Measurements from ENCODE around the gene GPR18. TPM values are rescaled to one million over a fixed set of nuclear protein-coding genes. Genes with fewer than 3 reads are reported as not detected.

GPR18 gene
- total RNA-seq, 1 donor from 2014 or later: not detected

DNA sequence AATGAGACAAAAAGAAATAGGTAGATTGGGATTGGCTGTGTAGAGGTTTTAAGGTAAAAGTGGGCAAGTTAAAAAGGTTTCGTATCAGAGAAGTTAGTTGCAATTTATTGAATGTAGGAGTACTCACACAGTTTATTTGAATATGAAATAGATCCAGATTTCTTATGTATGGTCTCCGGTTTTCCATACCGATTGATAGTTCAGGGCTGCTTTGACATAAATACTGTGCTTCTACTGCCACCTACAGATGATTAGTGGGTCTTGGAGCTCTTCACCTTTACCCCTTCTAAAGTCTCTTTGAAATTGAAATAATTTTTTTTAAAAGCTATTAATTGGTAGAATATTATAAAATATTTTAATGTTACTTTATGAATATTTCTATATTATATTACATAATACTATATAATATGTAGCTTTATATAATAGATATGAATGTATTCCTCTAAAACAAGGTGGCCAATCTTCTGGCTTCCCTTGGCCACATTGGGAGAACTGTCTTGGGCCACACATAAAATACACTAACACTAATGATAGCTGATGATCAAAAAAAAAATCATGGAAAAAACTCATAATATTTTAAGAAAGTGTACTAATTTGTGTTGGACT, 7.7 kb upstream of the GPR18 start:
- FAIRE-seq: no peak
- TF ChIP-seq CTCF (IDR thresholded peaks at IDR 0.05; ENCODE audit: insufficient read depth, low read length, severe bottlenecking): peak; percentile 49

DNA sequence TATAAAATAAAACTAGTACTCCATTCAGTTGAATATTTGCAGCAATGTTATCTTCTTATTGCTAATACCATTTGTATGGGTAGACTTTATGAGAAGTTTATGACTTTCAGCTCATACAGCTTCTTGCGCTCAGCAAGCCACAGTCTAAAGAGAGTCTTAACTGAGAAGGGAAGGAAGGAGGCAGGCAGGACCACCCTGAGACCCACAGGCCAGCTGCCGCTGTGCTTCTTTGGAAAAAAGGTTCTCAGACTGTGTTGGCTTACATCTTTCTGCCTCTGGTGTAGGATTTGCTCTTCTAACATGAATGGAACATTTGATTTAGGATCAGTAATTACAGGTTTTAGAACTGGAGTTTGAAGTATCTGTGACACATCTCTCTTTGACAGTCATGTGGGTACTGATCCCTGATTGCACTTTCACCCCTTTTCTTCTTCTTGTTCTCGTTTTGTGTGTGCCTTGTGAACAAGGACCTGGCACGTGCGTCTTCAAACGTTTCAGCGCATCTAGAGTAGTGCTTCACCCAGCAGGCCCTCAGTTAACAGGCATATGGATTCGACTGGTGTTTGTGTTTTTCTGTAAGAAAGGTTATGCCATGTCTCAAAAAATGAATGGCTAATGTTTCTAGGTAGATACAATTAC, 7.1 kb upstream of the GPR18 start:
- DNase-seq (ENCODE audit: low read depth) (no peak), FAIRE-seq (no peak)
- no peak for TF ChIP-seq CTCF (IDR thresholded peaks at IDR 0.05; ENCODE audit: insufficient read depth, low read length, severe bottlenecking)
- no peak overlapping the region for H3K4me3 ChIP-seq (ENCODE audit: low read depth, low read length)
- no peaks in the 10 kb centered on the region for H3K27me3 ChIP-seq (ENCODE audit: control insufficient read depth, insufficient read depth, low read length)
- H3K36me3 ChIP-seq (ENCODE audit: control insufficient read depth, insufficient read depth, low read length): peaks cover 3% of the 10 kb centered on the region

More for the DNA sequence above, 7.7 kb upstream of the GPR18 start:
- Histone ChIP-seq H3K36me3 (ENCODE audit: control insufficient read depth, insufficient read depth, low read length) (peaks cover 3% of the 10 kb centered on the region), H3K27me3 (ENCODE audit: control insufficient read depth, insufficient read depth, low read length) (no peaks in the 10 kb centered on the region), H3K4me3 (ENCODE audit: low read depth, low read length) (no peak overlapping the region)
- peak; percentile 63 for DNase-seq (ENCODE audit: low read depth)

DNA sequence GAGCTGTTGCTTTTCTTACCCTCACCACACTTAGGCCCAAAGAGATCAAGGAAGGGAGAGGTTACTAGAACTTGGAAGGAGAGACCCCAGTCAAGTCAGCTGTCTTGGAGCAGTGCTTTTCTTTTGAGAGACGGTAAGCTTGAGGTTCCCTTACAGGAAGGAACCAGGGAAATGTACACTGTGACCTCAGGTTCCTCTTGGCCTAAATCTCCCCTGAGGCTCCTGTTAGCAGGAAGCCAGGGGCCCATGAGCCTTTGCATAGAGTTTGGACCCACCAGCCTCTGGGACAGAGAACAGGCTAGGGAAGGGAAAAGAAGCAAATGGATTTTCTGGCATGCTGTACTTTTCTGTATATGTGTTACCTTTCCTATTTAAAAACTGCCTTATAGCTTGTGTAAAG, 5.9 kb upstream of the GPR18 start:
- FAIRE-seq (no peak), DNase-seq (ENCODE audit: low read depth) (no peak)
- no peak for TF ChIP-seq CTCF (IDR thresholded peaks at IDR 0.05; ENCODE audit: insufficient read depth, low read length, severe bottlenecking)
- peaks cover 3% of the 10 kb centered on the region for H3K36me3 ChIP-seq (ENCODE audit: control insufficient read depth, insufficient read depth, low read length)
- no peaks in the 10 kb centered on the region for H3K27me3 ChIP-seq (ENCODE audit: control insufficient read depth, insufficient read depth, low read length)
- H3K4me3 ChIP-seq (ENCODE audit: low read depth, low read length): no peak overlapping the region

DNA sequence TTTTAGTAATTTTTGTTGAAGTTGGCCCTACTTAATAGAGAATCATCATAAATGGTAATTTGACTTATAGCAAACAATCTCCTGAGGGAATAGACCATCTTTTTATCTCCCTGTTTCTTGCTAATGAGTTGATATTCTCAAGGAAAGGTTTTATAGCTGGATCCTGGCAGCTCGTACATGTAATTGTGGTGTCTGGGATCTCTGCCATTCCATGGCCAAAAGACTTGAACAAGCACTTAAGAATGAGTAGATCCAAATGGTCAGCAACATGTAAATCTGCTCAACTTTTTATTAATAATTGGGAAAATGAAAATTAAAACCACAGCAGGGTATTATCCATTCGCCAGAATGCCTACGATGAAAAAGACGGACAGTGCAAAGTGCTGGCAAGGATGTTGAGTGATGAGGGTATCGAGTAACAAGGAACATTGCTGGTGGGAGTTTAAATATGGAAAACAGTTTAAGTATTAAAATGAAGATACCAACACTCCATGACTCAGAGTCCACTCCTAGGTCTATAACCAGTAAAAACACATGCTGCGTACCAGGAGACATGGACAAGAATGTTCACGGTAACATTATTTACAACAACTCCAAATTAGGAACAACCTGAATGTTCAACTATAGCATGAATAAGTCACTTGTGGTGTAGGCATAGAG, 5.1 kb upstream of the GPR18 start:
- peaks cover 3% of the 10 kb centered on the region for H3K36me3 ChIP-seq (ENCODE audit: control insufficient read depth, insufficient read depth, low read length)
- FAIRE-seq (no peak), DNase-seq (ENCODE audit: low read depth) (no peak)
- TF ChIP-seq CTCF (IDR thresholded peaks at IDR 0.05; ENCODE audit: insufficient read depth, low read length, severe bottlenecking): no peak
- H3K4me3 ChIP-seq (ENCODE audit: low read depth, low read length): no peak overlapping the region
- H3K27me3 ChIP-seq (ENCODE audit: control insufficient read depth, insufficient read depth, low read length): no peaks in the 10 kb centered on the region

- Histone ChIP-seq H3K36me3 (ENCODE audit: control insufficient read depth, insufficient read depth, low read length) (no peaks in the 10 kb centered on the region), H3K27me3 (ENCODE audit: control insufficient read depth, insufficient read depth, low read length) (no peaks in the 10 kb centered on the region), H3K4me3 (ENCODE audit: low read depth, low read length) (no peak overlapping the region)
- DNase-seq (ENCODE audit: low read depth): no peak
- no peak for FAIRE-seq
- TF ChIP-seq CTCF (IDR thresholded peaks at IDR 0.05; ENCODE audit: insufficient read depth, low read length, severe bottlenecking): no peak
These were observed 2.9 kb upstream of the GPR18 start for GRCh38 chr13:99261059-99261458.
